GM18498 (cell line): ENCODE measurements around the gene EVA1C.
"Not testable (repeated sequence)": the region's sequence is repeated elsewhere in the genome, so short reads cannot be mapped to it uniquely, and the experiment has no call there.

Experiments
- ATAC-seq: cut with Tn5 transposase; IDR thresholded peaks from one replicate; pipeline ENCODE4 v1.9.1; 2021; ENCODE audit warnings: mild to moderate bottlenecking, moderate library complexity; ENCODE audit not compliant: unreplicated experiment

EVA1C gene

DNA sequence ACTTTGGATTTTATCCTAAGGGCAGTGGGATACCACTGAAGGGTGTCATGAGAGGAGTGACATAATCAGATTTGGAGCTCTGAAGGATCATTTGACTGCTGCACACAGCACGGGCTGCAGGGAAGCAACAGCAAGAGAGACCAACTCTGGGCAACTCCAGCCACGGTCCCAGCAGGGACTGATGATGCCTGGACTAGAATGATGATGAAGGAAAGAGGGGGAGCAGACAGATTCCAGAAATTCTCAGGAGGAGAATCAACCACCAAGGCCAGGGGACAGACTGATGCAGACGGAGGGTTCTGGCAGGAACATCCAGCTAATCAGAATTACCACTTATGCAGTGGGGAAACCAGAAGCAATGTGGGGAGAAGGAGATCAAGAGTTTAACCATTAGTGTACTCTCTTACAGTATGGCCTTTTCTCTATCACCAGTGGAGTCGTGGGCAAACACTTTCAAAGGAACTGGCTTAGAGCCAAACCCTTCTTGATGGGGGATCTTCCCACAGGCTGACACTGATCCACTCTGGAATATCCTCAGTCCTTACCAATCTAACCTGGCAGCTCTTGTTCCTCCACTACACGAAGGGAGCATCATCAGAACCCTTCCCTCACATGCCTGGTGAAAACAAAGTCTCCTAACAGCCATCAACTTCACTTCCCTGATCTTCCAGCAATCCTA lies 23.0 kb upstream of the EVA1C start:
- ATAC-seq: no peak

DNA sequence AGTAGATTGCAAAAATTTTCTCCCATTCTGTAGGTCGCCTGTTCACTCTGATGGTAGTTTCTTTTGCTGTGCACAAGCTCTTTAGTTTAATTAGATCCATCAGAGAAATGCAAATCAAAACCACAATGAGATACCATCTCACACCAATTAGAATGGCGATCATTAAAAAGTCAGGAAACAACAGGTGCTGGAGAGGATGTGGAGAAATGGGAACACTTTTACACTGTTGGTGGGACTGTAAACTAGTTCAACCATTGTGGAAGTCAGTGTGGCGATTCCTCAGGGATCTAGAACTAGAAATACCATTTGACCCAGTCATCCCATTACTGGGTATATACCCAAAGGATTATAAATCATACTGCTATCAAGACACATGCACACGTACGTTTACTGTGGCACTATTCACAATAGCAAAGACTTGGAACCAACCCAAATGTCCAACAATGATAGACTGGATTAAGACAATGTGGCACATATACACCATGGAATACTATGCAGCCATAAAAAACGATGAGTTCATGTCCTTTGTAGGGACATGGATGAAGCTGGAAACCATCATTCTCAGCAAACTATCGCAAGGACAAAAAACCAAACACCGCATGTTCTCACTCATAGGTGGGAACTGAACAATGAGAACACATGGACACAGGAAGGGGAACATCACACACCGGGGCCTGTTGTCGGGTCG lies 21.8 kb upstream of the EVA1C start:
- not testable (repeated sequence) for ATAC-seq

DNA sequence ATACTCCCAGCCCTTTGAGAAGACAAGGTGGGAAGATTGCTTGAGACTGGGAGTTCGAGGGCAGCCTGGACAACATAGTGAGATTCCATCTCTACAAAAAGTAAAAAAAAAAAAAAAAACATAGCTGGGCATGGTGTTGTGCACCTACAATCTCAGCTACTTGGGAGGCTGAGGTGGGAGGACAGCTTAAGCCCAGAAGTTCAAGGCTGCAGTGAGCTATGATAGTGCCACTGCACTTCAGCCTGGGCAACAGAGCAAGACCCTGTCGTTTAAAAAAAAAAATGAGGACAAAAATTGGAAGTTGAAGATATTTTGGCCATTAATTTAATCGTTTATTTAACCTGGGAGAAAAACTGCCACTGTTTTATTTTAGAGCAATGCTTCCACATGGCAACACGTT lies 20.8 kb upstream of the EVA1C start:
- ATAC-seq: no peak

DNA sequence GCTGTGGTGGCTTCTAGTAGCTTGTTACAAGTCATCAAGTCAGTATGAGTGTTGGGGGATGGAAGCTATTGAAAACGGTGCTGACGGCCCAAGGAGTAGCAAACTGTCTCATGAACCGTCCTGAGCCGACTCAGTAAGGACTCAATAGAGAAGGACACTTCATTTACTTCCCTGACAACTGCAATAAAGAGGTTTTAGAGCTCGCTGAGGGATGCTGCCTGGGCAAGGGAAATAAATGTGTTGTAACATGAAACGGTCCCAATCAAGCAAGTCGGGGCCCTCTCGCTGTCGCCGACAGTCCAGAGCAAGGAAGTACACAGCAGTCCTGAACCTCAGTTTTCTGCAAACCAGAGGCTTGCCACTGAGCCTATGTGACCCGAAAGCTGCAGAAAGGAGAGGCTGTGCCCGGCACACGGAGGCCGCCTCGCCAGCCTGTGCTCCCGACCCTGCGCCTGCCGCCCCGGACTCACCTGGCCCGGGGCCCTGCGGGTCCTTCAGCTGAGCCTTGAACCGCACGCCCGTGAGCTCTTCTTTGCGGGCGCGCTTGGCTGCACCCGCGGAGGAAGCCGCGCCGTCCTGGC lies 20.1 kb upstream of the EVA1C start:
- peak; percentile 40 for ATAC-seq

DNA sequence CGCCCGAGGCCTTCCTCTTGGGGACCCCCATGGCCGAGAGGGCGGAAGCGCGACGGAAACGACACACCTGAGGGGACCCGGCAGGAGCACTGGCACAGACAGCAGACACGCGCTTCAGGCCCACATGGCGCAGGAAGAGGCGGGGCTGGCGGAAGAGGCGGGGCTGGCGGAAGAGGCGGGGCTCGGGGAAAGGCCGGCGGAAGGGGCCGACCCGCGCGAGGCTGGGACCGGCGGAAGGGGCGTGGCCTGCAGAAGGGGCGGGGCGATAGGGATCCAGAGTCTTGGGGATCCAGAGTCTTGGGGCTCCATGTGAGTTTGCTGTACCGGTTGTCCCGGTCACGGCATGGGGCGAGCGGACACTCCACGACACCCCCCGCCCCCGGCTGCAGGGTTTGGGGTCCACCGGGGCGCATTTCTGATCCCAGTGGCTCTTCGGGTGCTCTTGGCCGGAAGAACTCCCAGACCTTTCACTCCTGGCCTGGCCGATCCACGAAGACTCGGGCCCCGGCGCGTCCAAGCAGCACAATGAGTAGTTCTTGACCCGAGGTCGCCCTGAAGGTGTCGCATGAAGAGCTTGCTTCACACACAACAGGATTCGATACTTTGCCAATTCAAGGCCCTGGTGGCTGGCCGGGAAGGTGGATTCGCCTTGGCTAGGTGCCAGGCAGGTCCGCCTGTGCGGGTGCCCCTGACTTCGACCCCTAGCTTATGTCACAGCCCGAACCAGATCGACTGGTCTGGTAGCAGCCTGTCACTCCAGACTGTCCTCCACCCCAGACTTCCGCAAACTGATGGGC lies 19.4 kb upstream of the EVA1C start, which contains the start of gene URB1:
TSS of gene URB1 (minus strand) at position 133 of the 797 bp plus-strand sequence. CDS start at position 31, 102 bp downstream.
- peak; percentile 98 for ATAC-seq

DNA sequence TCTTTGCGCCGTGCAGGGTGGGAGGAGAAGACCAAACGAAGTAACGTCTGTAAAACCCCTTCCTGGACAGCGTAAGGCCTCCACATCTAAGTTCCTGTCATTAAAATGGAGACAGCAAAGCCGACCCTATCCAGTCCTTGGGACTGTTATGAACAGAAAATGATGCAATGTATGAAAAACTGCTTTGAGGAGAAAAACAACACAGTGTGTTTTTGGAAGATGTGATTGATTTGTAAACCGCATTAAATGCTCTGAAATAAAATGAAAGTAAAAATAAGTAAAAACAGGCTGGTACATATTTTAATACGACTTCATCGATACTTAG lies 18.9 kb upstream of the EVA1C start:
- ATAC-seq: no peak

DNA sequence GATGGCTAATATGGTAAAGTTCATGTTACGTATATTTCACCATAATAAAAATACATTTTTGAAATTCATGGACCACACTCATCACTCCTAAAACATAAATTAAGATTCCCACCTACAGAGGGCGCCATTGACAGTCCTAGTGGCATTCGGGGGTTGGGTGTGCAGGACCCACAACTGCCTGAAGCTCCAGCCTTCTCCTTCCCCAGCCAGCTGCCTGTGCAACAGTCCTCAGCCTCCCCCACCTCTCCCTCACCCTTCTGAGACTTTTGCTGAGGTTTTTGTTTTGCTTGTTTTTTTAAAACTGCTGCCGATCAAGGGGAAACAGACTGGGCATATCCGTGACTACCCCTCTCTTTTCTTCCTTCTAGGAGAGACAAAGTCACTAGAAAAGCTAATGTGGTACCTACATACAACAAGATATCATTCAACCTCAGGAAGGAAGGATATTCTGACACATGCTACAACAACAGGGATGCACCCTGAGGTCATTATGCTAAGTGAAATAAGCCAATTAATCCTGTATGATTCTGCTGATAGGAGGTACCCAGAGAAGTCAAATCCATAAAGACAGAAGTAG lies 9.2 kb upstream of the EVA1C start:
- no peak for ATAC-seq

DNA sequence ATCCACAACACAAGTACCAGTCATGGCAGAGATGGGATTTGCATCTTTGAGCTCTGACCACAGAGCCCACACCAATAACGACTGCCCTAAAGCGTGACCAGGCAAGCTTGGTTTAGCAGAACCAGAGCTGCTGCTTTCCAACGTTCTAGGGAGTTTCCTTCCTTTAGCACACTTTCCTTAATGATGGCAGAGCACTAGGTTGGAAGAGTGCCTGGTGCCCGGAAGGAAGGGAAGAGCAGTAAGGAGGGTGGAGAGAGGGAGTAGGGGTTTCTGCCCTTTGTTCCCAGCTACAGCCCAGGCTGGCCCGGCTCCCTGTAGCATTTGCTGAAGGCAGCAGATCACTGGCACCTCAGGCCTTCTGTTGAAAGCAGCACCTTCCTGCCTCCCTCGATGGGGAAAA lies 6.1 kb upstream of the EVA1C start:
- no peak for ATAC-seq

DNA sequence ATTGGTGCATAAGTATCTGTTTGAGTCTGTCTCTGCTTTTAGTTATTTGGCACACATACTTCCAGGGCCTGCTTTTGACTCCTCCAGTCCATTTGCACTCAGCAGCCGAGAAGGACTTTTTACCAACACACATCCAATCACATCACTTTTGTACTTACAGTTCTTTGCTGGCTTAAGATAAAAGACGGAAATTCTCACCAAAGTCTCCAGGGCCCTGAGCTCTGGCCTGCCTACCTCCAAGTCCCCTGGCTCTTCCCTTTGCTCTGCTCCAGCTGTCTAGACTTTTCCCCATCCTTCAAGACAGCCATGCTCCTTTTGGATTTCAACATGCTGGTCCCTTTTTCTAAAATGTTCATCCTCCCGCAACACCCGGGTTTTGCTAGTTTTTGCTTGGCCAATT lies 2.2 kb upstream of the EVA1C start:
- ATAC-seq: no peak

DNA sequence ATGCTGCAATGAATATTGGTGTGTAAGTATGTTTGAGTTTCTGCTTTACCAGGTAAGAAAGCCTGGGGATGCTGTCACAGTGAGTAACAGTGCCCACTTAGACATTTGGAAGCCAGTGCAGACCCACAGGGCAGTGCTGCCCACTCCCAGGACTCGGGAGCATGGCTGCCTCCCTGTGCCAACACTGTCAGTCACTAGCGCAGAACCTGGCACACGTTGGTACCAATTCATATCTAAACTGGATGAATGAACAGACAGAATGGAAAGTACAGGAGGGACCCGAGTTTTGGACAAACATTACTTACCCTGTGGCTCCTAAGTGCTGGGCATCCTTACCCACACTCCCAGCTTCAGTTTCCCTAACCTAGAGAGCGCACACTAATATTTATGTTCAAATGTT lies 1.6 kb upstream of the EVA1C start:
- ATAC-seq: no peak

DNA sequence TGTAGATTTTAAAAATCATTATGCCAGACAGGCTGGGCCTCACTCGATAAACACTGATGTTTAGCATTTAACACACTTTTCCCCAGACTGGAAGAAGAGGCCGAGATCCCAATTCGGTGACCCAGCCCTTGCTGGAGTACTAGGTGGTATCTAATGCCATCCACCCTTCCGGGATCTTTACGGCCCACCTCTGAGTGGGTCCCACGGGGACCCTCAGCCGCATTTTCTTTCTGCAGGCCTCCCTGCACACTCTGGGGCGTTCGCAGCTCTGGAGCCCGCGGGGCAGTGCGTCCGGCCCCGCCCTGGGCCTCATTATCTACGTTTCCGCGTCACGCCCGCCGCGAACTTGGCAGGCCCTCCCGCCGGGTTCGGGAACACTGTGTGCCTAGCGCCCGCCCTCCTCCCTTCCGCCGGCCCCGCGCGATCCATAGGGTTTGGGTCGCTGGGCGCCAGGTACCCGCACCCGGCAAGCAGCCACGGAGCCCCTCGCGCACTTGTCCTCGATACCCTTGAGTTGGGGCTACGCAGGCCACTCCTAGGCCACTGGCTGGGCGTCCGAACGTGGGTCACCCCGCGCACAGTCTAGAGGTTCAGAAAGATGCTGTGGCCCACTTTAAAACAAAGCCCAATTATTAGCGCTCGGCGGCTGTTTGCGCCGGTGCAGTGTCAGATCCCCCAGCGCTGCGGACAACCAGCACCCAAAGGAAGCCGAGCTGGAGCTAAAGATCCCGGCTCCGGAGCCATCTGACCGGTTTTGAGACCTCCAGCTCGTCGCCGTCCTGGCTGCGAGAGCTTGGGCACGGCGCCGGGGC lies 950 bp upstream of the EVA1C start:
- ATAC-seq: no peak

DNA sequence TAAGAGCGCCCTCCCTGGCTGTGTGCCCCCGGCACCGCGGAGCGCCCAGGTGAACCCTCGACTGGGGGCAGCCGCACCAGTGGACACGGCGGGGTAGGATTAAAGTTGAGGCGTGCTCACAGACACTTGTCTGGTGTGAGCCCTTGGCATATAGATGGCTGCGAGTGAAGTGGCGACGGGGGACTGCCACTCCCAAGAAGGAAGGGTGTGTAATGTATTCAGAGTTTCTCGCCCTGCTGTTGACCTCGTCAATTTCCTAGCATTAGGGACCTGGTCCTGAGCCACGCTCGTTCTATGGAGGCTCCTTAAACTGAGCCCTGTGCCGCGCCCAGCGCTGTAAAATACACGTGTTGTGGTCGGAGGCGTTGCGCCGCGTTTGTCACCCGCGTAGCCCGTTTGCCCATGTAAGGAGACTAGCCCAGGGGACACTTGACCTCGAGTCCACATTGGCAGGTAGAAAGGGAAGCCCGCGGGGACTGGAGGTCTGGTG lies 554 bp downstream of the EVA1C start:
- no peak for ATAC-seq

DNA sequence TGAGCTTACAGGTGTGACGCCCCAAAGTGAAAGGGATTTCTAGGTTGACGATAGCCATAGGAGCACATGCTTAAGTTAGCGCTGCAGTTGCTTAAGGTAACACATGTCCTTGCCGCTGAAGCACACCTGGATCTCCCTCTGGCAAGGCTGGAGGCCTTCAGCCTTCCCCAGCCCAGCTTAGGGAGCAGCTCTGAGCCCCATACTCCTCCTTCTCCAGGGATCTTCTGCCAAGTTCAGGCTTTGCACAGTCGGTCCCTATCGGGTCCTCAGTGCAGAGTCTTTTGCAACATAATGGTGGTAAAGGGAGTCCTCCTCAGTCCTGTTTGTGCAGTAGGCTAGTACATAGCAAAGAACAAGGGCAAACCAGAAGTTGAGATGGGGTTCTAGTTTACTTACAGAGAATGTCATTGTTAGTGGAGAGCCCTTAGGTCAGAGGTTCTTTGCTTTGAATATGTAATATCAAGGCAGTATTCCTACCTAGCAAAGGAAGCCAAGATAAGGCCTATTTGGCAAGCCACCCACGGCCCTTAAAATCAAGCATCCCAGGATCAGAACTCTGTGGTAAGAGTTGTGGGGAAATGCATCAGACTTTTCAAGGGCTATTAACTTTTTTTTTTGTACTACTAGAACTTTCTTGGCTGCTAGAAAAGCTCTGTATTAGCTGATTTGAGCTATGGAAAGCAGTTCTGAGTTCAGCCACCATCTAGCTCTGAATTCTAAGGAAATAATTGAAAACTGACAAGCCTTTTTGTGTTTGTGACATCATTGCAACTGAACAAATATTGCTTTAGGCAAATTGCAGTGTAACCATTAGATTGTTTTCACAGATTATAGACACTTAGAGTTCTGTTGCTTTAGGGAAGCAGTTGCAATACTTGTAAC lies 1.4 kb downstream of the EVA1C start:
- no peak for ATAC-seq

DNA sequence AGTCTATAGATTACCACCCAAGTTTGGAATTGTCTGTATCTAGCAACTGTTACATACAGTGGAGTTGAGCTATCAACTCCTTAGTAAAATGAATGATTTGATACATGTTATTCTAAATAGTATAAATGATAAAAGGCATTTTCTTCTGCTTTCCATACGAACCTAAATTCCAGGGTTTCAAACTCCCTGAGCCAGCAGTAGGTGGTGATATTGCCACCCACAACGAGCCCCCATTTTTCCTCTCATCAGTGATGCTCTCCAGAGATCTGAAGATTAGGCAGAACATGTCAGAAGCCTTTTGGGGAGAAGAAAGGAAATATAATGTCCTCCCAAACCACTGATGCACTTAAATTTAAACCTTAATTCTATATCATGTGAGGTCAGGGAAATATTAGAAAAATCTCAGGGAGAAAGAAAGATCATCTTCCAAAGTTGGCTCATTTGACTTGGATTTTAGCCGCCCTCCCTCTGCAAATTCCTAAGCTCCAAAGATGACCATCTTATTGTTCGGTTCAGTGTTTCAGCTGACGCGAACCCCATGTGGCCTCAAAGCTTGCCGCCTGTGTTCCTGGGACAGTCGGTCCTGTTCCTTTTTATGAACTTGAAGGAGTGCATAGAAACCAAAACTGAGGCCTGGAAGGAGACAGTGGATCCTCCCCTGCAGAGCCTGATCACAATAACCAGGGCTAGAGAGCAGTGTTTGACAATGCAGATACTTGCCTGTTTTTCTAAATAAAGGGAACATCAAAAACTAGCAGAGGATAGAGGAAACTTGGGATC lies 2.3 kb downstream of the EVA1C start:
- ATAC-seq: no peak

DNA sequence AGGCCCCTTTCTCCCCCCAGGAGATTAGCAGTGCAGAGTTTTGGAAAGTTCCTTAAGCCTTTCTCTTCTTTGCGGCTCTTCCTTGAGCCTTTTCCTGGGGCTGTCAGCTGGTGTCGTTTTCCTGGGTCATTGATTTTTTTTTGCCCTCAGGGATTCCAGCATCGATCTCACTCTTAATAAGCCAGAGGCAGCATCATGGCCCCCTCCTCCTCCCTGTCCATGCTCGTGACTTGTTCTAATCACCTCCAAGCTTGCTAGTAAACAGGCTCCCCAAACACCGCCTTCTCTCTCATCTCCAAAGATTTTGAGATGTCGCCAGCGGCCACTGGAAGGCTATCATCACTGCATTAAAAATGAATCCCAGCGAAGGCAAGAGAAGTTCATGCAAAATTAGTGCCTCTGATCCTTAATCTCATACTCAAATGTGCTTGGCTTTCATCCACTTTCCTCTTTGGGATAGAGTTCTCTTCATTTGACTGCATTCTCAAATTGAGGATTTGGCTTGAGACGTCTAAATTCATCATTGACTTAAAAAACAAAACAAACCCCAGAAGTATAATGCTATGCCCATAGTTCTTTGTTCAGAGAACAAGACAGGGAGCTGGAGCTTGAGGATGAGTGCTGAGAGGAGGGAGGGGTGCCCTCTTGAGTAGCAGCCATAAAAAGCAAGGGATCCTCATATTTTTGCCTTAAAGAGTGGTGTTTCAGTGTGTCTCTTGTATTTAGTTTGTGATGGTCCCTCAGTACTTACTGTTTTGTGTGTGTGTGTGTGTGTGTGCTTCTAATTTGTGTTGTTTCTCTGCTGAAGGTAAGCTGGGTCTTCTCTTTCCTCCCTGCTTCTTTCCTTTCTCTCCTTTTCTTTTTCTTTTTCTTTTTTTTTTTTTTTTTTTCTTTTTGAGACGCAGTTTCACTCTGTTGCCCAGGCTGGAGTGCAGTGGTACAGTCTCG lies 3.2 kb downstream of the EVA1C start:
- no peak for ATAC-seq

DNA sequence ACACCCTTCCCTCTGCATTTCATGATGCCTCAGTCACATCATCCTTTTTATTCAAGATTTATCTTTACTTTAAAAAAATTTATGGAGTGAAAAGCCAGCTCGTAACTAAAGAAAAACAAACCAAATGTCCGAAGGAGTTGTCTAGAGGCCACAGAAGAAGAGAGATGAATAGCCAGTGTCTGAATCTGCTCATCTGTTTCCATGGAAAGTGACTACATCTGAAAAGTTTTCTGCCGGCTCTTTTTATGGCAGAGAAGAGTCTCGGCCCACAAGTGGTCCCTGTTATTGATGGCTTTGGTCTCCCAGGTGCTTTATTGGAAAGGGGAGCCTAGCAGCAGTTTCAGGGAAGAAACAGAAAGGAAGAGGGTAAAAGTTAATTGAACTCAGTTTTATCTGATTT lies 5.6 kb downstream of the EVA1C start:
- no peak for ATAC-seq

DNA sequence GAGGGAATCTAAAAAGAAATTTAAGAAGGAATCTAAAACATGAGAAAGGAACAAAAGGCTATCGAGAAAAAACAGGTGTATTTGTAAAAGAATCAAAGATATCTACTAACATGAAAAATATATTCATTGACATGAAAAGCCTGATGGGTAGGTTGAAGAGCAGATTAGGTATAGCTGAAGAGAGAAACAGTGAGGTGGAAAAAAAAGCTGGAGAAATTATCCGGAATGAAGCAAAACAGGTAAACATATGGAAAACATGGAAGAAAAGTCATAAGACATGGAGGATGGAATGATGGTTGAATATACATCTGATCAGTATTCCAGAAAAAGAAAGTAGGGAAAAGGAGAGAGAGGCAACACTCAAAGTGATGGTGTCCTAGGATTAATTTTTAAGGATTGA lies 9.6 kb downstream of the EVA1C start:
- no peak for ATAC-seq
